ENCODE measurements around the gene PRPS1. TPM values are rescaled to one million over a fixed set of nuclear protein-coding genes. Genes with fewer than 3 reads are reported as not detected.

Gene PRPS1
- total RNA-seq, 1 donor from 2014 or later, result 25.6 TPM

DNA sequence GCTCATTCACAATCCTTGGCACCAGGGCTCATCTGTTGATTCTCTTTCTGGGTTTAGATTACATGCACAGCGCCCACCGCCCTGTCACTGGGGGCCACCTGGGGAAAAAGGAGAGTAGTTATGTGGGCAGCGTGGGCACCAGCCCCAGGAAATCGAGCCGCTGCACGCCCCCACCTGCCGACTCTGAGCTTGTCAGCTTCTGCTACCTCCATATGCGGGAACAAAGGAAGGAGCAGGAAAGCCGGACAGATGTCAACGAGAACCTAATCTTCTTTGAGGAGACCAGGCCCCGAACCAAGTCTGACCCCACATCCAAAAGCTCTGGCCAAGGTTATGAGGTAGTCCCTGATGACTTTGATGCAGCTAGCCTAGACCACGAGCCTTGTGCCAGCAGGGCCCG lies 31.0 kb upstream of the PRPS1 start:
- no peak for DNase-seq
- no peaks in the 10 kb centered on the region for H3K4me1 ChIP-seq
- intact Hi-C loops (cut with DNase I), result no loop called here
- no peak overlapping the region for H3K27ac ChIP-seq
- TF ChIP-seq, protein P1, sequence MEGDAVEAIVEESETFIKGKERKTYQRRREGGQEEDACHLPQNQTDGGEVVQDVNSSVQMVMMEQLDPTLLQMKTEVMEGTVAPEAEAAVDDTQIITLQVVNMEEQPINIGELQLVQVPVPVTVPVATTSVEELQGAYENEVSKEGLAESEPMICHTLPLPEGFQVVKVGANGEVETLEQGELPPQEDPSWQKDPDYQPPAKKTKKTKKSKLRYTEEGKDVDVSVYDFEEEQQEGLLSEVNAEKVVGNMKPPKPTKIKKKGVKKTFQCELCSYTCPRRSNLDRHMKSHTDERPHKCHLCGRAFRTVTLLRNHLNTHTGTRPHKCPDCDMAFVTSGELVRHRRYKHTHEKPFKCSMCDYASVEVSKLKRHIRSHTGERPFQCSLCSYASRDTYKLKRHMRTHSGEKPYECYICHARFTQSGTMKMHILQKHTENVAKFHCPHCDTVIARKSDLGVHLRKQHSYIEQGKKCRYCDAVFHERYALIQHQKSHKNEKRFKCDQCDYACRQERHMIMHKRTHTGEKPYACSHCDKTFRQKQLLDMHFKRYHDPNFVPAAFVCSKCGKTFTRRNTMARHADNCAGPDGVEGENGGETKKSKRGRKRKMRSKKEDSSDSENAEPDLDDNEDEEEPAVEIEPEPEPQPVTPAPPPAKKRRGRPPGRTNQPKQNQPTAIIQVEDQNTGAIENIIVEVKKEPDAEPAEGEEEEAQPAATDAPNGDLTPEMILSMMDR (IDR thresholded peaks at IDR 0.05), result no peak
- H3K27me3 ChIP-seq, result no peaks in the 10 kb centered on the region
- H3K36me3 ChIP-seq, result no peaks in the 10 kb centered on the region
- no peak for ATAC-seq
- no peak overlapping the region for H3K4me3 ChIP-seq
- H3K9me3 ChIP-seq, result no peaks in the 10 kb centered on the region

DNA sequence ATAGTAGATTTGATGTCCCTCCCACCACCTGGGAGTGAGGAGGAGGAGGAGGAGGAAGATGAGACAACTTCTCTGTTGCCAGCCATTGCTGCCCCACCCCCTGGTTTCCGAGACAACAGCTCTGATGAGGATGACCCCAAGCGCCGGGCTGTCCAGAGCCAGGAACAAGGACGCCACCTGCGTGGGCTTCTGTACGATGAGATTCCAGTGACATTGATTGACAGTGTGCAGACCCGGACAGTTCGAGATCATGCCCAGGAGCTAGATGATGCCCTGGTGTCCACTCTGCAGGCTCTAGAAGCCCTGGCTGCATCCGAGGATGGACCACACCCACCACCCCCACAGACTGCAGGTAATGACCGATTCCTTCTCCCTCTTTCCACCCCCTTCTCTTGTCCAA lies 30.5 kb upstream of the PRPS1 start:
- intact Hi-C loops (cut with DNase I), result no loop called here
- ATAC-seq (no peak), DNase-seq (no peak)
- Histone ChIP-seq H3K4me1 (no peaks in the 10 kb centered on the region), H3K9me3 (no peaks in the 10 kb centered on the region), H3K27ac (no peak overlapping the region), H3K36me3 (no peaks in the 10 kb centered on the region), H3K27me3 (no peaks in the 10 kb centered on the region), H3K4me3 (no peak overlapping the region)
- TF ChIP-seq, protein P1 (IDR thresholded peaks at IDR 0.05), result no peak

DNA sequence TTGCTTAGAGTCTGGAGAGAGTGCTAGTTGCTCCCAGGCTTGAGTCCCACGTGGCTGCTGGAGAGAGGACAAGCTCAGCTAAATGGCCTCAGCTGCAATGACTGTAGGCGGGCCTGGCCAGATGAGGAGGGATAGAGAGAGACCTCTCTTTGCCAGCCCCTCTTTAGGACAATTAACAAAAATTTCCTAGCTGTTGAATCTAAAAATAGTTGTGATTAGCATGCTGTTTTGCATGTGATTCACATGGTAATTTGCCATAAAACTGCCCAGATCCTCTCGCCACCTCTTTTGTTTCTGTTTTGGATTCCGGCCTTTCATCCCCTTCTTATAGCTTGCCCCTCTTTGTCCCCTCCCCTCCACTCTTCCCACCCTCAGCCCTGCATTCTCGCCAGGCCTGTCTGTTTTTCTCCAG lies 28.9 kb upstream of the PRPS1 start:
- no peak overlapping the region for H3K4me3 ChIP-seq
- H3K4me1 ChIP-seq, result no peaks in the 10 kb centered on the region
- DNase-seq, result no peak
- H3K36me3 ChIP-seq, result no peaks in the 10 kb centered on the region
- no peak overlapping the region for H3K27ac ChIP-seq
- H3K9me3 ChIP-seq, result no peaks in the 10 kb centered on the region
- no peak for ATAC-seq
- intact Hi-C loops (cut with DNase I), result no loop called here
- TF ChIP-seq, protein P1 (IDR thresholded peaks at IDR 0.05), result no peak
- H3K27me3 ChIP-seq, result no peaks in the 10 kb centered on the region

DNA sequence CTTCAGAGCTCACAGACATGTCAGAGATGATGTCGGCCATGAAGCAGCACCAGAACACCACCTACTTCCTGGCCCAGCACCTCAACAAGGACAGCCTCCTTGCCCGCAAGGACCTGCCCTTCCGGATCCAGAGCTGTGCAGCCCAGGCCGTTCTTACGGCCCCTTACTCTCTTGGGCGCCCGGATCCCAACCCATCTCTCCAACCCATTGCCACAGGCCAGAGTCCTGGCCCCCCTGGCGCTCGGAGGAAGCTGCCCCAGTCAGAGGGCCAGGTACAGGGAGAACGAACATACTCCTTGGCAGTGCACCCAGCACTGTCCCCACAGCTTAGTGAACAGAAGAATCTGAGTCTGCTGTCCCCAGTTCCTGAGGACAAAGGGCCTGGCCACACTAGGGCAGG lies 27.9 kb upstream of the PRPS1 start:
- TF ChIP-seq, protein P1 (IDR thresholded peaks at IDR 0.05), result no peak
- H3K27me3 ChIP-seq, result no peaks in the 10 kb centered on the region
- H3K27ac ChIP-seq, result no peak overlapping the region
- intact Hi-C loops (cut with DNase I), result no loop called here
- DNase-seq, result no peak
- no peaks in the 10 kb centered on the region for H3K4me1 ChIP-seq
- H3K36me3 ChIP-seq, result no peaks in the 10 kb centered on the region
- no peaks in the 10 kb centered on the region for H3K9me3 ChIP-seq
- no peak overlapping the region for H3K4me3 ChIP-seq
- no peak for ATAC-seq

DNA sequence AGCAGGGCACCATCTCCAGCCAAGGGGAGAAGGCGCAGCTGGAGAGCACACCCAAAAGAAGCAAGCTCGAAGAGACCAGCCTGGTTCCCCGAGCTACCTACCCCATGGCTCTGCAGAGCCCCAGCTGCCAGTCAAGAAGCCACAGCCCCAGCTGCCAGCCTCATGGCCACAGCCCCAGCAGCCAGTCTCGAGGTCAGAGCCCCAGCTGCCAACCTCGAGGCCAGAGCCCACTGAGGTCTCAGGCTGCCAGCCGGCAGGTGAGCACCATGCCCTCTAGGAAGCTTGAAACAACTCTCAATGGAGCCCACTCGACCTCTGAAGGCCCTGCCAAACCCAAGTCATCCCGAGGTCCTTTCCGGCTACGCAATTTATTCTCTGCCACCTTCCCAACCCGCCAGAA lies 27.0 kb upstream of the PRPS1 start:
- intact Hi-C loops (cut with DNase I), result no loop called here
- Histone ChIP-seq H3K9me3 (no peaks in the 10 kb centered on the region), H3K4me3 (no peak overlapping the region), H3K4me1 (no peaks in the 10 kb centered on the region), H3K27me3 (no peaks in the 10 kb centered on the region), H3K36me3 (no peaks in the 10 kb centered on the region), H3K27ac (no peak overlapping the region)
- TF ChIP-seq, protein P1 (IDR thresholded peaks at IDR 0.05), result no peak
- DNase-seq (no peak), ATAC-seq (no peak)

DNA sequence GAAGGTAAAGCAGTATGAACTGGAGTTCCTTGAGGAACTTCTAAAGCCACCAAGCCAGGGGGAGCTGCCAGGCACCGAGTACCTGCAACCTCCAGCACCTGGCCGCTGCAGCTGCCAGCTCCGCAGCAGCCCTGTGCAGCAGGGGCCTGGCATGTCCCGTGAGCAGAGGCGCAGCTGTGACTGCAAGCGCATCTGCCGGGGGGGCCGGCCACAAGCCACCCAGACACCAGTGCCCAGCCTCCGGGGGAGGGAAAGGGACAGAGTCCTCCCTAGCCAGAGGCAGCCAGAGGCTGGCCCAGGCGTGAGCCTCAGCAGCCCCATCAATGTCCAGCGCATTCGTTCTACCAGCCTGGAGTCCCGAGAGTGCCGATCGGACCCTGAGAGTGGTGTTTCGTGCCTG lies 26.6 kb upstream of the PRPS1 start:
- intact Hi-C loops (cut with DNase I), result no loop called here
- H3K27ac ChIP-seq, result no peak overlapping the region
- H3K9me3 ChIP-seq, result no peaks in the 10 kb centered on the region
- TF ChIP-seq, protein P1 (IDR thresholded peaks at IDR 0.05), result no peak
- no peaks in the 10 kb centered on the region for H3K4me1 ChIP-seq
- ATAC-seq, result no peak
- no peaks in the 10 kb centered on the region for H3K36me3 ChIP-seq
- no peaks in the 10 kb centered on the region for H3K27me3 ChIP-seq
- H3K4me3 ChIP-seq, result no peak overlapping the region
- DNase-seq, result no peak
